Right lobe of liver (tissue), 4 donors: ENCODE results near the gene APOC3.

ENCODE experiments used
- CTCF ChIP-seq, 4 donors: fragments of 200-600 bp in 3 of 4; fragments of 450-650 bp in 1 of 4; IDR thresholded peaks; one replicate each; pipeline versions ENCODE4 v1.5.1 to v1.8.0; 2016 to 2022; ENCODE audit warnings: antibody characterized with exemption in 4 of 4, mild to moderate bottlenecking in 2 of 4
- POLR2A ChIP-seq: fragments of 450-650 bp; IDR thresholded peaks from one replicate; pipeline ENCODE4 v1.6.1; 2017; ENCODE audit warnings: antibody characterized with exemption, mild to moderate bottlenecking
- donor health status: DM: no; HTN: no; CAD: no.
- donor health status: DM: no; HTN: no; CAD: no.
- donor health status: DM: no; HTN: yes; CAD: no.

GRCh38 chr11:116875194-116875593 lies 45.5 kb downstream of the APOC3 start:
- no peak for TF ChIP-seq CTCF (IDR thresholded peaks at IDR 0.05)
- TF ChIP-seq POLR2A = no peak
